ENCODE measurements around the gene OR4A15.

OR4A15 gene

DNA sequence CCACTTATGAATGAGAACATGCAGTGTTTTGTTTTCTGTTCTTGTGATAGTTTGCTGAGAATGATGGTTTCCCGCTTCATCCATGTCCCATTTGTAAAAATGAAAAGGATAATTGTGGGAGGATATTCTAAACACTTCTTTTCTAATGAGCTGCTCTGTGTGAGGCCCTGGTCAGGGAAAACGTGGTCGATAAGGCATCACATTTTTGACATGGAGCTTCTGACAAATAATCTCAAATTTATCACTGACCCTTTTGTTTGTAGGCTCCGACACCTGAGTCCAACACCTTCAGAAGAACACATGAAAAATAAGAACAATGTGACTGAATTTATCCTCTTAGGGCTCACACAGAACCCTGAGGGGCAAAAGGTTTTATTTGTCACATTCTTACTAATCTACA lies at the start of gene OR4A15:
TSS of gene OR4A15 (plus strand) at position 301 of the 400 bp plus-strand sequence. CDS start at position 301, 0 bp downstream.
- no peak within 1 kb of the TSS for H3K4me3 ChIP-seq (ENCODE audit: low read depth, low read length)
- TF ChIP-seq CTCF (IDR thresholded peaks at IDR 0.05; ENCODE audit: borderline replicate concordance, insufficient read depth, low read depth, low read length), result no peak

DNA sequence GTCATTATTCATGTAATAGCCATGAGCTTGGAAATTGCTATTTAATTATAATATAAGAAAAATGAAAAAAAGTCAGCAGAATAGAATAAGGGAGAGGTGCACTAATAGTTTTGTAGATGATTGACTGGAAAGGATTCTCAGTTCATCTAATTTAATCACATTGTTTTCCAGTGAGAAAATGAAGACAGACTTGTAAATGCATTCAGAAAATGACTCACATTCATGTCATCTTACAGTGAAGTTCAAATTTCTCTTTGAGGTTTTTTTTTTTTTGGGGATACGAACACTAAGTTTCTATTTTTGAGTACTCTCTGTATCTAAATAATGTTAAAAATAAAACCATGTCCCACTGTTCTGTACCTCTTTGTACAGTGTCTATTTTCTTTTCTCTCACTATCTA lies 43.3 kb upstream of the OR4A15 start:
- TF ChIP-seq CTCF (IDR thresholded peaks at IDR 0.05; ENCODE audit: borderline replicate concordance, insufficient read depth, low read depth, low read length), result no peak
- H3K4me3 ChIP-seq (ENCODE audit: low read depth, low read length), result no peak overlapping the region

GRCh38 chr11:55342901-55343300 lies 24.9 kb upstream of the OR4A15 start, which contains the start of gene OR4A16:
OR4A16 (plus strand) TSS chr11:55343201; CDS start chr11:55343201, 0 bp downstream.
- H3K4me3 ChIP-seq (ENCODE audit: low read depth, low read length), result no peak within 1 kb of the TSS
- TF ChIP-seq CTCF (IDR thresholded peaks at IDR 0.05; ENCODE audit: borderline replicate concordance, insufficient read depth, low read depth, low read length), result no peak

- H3K4me3 ChIP-seq (ENCODE audit: low read depth, low read length), result no peak overlapping the region
- TF ChIP-seq CTCF (IDR thresholded peaks at IDR 0.05; ENCODE audit: borderline replicate concordance, insufficient read depth, low read depth, low read length), result no peak
Measured at GRCh38 chr11:55345306-55345705, 22.5 kb upstream of the OR4A15 start.

GRCh38 chr11:55349032-55349431 lies 18.7 kb upstream of the OR4A15 start:
- no peak overlapping the region for H3K4me3 ChIP-seq (ENCODE audit: low read depth, low read length)
- TF ChIP-seq CTCF (IDR thresholded peaks at IDR 0.05; ENCODE audit: borderline replicate concordance, insufficient read depth, low read depth, low read length), result no peak

GRCh38 chr11:55357560-55358184 lies 10.1 kb upstream of the OR4A15 start:
- H3K4me3 ChIP-seq (ENCODE audit: low read depth, low read length), result no peak overlapping the region

More at GRCh38 chr11:55357560-55358184, 10.1 kb upstream of the OR4A15 start:
- TF ChIP-seq CTCF (IDR thresholded peaks at IDR 0.05; ENCODE audit: borderline replicate concordance, insufficient read depth, low read depth, low read length), result 0 out of 2 replicates have a peak, but pooled peaks have one; percentile 9

All from GM12875 (cell line).